Cerebellar nuclear complex (tissue), 1 donor: ENCODE measurements around the gene IQCH.

Source experiments
- DNase-seq, 2 experiments: peaks; one replicate each; lab custom pipeline; 2025; lab: John Stamatoyannopoulos, UW

The IQCH gene

DNA sequence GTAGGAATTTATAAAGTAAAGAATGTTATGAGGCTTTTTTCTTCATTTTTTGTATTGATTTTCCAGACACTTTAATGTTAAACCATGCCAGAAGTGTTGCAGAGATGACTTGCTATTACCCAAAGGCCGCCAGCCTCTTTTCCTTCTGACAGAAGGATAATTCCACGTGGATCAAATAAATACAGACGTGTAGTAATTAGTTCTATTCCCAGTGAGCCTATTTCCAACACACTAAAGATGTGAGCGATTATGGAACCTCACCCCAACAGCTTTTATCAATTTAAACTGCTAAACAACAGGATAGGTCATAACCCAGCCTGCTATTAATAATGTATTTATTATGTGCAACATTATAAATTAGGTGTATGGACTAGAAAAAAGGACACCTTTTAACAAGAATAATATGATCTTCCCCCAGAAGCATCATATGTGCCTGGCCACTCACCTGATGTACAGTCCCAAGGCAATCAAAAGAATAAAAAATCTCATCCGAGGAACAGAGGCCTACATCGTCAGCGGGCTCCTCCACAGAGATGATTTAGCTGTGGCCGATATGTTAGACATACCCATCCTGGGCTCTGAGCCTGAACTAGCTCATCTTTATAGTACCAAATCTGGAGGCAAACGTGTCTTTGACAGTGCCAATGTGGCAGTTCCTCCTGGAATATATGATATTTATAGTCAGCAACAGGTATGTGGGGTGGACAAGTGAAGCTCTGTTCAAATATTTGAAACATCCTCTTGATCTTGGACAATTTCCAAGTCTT lies 140.5 kb downstream of the IQCH start:
- DNase-seq, result no peak

DNA sequence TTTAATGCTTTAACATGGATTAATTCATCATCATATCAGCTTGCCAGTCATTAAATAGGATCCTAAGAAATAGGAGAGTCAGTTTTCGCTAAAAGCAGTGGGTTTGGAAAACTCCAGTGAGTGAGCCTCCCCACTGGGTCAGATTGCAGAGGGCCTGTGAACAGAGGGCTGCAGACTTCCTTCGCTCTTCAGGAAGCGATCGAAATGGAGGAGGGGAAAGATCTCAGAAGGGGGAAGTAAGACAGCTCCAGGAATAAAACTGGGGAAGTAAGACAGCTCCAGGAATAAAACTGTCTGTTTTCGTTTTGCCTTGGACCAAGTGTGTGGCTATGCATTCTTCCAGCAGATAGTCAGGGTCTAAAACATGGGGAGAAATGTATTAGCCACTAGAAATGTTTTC lies 141.5 kb downstream of the IQCH start:
- no peak for DNase-seq

DNA sequence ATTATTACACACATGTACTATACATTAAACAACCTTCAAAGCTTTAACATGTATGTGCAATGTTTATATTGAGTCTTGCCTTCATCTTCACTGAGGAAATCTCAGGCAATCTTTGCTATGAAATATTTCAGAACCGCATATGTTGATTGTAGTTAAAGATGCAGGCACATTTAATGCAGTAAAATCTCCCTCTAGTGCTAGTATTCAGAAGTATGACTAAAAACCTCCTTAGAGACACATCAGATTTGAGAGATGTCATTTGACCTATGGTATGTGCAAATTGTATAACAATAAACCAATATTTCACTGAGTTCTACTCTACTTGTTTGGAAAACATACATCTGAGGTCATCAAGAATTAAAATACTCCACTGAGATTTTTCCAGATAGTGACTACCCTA lies 142.6 kb downstream of the IQCH start:
- DNase-seq, result no peak

DNA sequence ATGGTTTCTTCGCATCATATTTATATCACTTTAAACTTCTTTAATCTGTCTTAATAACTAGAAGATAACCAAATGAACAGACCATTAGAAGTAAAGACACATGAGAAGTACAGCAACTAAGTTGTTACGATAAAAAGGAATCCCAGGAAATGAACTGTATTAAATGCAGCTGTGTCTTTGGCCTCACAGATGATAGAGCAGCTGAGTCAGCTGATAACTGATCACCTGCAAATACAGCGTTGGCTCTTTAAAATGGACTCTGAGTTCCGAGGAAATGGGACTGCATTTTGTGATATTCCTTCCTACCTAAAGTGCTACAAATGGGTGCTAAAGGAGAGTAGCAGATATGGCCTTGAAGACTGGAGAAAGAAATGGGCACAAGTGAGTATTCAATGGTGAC lies 145.3 kb downstream of the IQCH start:
- no peak for DNase-seq

DNA sequence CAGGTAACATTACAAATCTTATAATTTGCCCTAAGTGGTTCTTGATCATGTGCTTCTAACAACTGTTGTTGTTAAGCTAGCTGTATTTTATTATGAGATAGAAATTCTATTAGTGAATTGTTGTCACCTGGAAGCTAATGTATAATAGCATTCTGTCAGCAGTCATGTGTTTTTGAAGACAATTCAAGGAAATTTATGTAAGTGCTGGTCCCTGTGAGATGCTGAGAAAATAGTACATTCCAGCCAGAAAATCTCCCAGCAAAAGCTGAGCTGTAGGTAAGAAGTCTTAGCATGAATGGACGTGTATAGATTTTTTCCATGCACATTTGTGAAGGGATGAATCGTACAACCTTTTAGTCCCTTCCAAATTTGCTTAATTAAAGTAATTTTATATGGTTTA lies 146.3 kb downstream of the IQCH start:
- DNase-seq, result no peak

DNA sequence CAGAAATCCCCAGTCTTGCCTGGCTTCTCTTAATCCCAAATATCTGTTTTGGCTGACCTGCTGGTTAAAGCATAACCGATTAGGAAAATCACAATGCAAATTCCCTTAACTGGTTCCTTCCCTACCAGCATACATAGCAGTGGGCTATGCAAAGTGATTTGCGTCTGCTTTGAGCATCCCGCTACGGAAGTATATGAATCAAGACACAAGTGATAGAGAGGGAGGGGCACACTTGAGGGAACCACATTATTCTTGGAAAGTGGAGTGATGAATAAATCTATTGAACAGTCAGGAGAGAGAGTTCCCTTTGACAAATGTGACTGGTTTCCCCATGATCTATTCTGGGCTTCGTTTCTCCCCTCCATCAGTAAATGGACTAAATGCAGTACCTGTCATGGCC lies 146.8 kb downstream of the IQCH start:
- DNase-seq, result no peak

DNA sequence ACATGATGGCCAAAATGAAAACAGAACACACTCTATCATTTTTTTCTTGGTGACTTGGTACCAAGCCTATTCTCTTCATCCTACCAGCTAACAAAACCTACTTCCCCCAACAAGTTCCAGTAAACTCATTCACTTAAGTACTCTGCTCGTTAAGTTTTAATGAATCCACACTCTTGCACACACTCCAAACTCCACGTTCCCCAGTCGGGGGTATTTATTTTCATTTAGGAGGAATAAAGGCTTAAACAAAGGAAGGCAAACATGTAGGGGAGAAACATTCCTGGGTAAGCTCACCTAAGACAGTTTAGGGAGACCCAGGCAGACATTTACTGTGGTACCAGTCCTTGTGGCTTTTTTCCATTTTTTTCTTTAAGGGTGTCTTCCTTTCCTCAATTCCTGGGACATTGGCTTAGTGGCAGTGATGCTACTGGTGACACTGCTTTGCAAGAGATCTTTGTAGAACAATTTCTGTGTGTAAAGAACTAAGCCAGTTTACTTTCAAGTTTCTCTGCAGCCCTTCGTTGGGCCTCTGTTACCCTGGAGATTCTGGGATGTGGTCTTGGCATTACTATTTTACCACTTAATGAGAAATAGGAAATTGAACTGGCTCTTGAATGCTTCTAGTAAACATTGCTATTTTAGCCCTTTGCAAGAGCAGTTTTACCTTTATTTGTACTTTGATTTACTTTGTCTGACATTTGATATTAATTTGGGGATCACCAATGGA lies 149.0 kb downstream of the IQCH start:
- DNase-seq, result no peak

DNA sequence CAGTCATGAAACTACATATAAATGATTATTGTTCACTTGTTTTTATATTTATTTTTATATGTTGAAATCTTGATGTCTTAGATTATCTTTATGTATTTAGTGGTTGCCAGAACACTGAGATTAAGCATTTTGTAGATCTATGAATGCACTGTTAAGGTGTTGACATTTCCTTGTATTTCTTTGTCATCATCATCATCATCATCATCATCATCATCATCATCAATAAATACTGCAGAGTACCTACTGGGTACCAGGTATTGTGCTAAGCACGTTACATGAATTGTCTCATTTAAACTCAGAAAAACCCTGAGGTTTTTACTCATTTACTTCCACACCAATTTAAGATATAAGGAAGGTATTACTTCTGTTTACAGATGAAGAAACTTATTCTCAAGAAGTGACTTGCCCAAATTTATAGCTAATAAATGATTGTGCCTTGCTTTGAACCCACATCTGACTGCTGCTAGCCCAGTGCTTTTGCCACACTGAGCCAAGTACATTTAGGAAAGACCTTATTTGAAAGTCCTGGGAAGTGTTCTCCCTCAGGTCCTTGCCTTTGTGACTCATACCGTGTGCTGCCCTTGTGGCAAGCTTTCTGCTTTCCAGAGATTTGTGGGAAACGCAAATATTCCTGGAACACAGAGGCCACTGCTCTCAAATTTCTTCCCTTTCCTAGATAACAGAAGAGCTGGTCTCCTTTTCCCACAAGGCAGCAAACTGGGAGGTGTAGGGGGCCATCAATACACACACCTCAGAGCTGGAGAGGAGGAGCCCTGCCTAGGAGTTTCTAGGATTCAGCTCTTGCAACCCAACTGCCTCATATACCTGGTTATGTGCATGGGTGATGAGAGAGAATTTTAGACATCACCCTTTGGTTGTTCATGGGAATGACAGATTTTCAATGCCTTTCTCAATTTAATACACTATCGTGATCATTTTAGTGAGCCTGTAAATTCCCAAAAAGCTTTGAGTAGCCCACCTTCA lies 150.9 kb downstream of the IQCH start:
- no peak for DNase-seq

DNA sequence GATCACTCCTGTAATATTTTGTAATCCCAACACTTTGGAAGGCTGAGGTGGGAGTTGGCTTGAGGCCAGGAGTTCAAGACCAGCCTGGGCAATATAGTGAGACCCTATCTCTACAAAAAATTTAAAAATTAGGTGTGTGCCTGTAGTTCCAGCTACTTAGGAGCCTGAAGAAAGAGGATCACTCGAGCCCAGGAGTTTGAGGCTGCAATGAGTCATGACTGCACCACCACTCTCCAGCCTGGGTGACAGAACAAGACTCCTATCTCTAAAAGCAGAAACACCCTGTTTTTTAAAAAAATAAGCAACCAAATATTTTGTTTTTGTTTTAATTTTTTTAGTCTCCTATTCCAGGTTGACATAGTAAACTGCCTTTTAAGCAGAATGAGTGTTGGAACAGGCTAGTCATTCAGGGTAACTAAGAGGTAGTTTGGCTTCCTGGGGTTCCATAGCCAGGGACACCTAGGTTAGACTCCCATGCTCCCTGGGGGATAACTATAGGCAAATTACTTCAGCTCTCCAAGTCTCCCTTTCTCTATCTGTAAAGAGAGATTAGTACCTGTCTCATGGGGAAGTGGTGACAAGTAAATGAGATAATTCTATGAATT lies 151.8 kb downstream of the IQCH start:
- no peak for DNase-seq

DNA sequence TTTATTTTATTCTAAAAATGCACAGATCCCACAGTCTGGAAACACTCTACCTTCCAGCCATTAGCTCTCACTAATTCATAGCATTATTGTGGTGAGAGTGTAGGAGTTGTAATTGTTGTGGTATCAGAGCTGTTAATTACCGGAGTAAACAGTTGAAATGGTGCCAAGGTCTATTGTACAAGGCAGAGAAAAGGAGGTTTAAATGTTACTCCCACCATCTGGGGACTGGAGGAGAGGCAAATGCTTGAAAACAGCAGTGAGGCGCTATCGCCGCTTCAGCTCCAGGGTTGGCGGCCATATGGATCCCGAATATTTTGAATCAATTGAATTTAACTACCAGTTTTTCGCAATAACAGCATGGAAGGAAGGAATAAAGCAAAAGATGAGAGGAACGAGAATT lies 153.2 kb downstream of the IQCH start:
- no peak for DNase-seq

DNA sequence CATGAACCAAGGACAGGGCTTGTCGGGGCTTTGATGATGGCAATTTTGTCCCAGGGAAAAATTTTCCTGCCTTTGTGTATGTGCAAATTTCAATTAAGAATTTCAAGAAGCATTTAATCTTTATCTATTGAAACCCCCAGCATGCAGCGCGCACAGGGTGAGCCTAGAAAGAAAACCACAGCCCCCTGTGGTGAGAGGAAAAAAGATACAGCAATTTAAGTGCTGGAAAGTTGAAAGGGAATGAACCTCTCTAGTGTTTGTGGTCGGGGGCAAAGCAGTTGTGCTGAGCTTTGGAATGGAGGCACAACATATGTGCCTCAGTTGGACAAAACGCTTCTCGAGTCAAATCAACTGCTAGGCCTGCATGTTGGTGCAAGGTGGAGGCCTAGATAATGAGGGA lies 154.6 kb downstream of the IQCH start:
- no peak for DNase-seq

DNA sequence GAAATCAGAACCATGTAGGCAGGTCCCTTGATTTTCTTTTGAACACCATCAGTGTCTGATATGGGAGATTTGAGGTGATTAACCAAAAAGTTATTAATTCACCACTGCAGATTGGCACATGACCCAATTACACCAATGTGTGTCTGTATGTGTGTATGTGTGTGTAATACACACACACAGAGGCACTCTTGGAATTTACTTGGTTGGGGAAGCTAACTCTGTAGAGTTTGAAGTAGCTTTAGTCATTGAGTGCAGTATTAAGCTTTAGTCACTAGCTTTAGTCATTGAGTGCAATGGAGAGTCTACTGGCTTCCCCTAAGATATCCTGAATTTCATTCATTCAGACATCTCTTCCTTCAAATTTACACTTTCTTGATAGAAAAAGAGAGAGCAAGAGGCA lies 156.9 kb downstream of the IQCH start:
- no peak for DNase-seq

DNA sequence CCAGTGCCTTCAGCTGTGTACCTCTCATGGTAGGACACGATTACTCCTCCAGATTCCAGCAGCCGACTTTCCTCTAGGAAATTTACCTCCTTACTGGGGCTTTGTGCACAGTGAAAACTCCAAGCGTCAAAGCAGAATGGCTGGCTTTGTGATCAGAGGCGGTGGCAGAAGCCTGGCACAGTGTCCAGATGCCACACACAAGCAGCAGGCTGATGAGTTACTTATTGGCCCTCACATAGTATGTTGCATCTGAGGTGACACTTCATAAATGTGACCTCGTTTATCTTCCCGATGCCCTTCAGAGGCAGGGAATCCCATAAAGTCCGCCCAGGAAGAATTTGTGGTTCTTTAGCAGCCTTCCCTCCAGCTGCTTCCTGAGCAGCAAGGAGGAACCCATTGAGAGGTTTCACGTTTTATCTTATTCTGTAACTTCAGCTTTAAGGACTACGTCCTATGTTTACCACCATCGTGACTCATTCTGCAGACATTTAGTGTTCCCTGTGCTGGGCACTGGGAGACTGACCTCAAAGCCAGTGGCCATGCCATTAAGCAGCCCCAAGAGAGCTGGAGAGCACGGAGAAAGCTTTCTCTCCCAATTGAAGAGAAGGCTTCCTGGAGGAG lies 159.3 kb downstream of the IQCH start:
- DNase-seq, result no peak

DNA sequence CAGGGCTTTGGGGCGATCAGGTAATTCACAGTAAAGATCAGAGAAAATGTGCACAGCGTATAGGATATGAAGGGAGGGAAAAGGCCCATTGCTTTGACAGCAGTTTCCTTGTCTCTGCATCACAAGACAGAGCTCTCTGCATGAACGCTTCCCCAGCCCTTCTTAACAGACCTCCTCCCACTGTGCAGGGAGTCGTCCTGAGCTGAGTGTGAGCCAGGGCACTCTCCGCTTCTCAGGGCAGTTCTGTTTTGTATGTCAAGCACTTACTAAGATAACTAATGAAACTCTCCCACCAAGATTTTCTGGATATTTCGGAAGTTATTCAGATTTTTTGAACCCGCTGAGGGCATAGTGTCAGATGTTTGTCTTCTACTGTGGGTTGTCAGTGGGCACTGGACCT lies 160.6 kb downstream of the IQCH start:
- no peak for DNase-seq

DNA sequence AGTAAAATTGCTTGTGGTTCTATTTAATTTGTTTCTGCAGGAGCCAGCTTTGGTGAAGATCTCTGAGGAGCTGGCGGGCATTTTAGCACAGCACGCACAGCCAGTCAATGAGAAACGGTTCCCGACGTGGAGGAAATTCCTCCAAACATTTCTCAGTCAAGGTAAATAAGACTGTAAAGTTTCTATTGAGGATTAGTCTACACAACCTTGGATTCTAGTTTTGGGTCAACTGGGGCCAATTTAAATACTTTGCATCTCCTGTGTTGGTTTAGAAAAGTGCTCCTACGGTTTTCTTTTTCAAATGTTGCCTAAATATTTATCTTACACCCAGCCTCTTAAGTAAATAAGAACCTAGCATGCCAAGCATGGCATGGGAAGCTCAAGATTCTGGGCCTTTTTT lies 162.3 kb downstream of the IQCH start:
- no peak for DNase-seq

DNA sequence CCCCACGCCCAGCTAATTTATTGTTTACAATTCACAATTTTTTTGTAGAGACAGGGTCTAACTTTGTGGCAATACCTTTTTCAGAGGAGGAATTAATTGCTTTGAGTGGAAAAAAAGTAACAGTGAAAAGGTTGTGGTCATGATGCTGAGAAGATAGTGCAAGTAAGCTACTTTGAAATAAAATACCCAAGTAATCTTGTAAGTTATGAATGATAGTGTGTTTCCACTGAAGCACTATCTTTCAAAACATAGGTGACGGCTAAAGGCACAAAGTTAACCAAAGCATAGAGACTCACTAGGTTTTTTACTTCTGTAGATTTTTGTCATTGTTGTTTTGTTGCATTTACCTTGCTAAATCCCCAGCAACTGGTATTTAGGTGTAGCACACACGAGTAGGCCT lies 165.1 kb downstream of the IQCH start:
- no peak for DNase-seq

DNA sequence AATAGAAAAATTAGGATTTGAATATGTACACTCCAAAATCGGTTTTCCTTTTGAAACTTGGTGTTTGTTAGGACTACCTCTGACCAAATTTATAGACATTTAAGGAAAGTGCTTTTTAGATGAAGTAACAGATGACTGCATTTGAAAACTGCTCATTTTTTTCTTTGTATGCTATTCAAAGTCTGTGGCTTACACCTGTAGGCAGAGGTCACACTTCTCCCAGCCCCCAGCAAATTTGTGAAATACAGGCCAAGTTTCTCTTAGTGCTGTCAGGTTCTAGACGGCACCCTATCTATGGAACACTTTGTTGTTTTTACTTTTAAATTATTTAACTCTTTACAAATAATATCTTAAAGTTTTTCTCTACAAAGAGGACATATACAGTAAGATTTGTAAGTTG lies 165.6 kb downstream of the IQCH start:
- no peak for DNase-seq

DNA sequence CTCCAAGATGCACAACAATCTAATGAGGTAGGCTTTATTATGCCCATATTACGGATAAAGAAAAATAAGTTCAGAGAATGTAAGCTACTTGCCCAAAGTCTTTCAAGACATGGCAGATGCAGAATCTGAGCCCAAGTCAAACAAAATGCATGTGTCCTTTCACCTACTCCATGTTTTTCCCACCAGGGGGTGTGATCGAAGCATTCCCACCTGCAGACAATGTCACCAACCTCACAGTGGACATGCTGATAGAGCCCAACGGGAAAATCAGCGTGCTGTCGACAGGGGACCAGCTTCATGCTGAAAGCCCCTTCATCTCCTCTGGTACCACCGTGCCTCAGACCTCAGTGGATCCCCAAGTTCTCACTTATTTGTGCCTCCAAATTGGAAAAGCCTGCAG lies 166.5 kb downstream of the IQCH start:
- DNase-seq, result no peak

DNA sequence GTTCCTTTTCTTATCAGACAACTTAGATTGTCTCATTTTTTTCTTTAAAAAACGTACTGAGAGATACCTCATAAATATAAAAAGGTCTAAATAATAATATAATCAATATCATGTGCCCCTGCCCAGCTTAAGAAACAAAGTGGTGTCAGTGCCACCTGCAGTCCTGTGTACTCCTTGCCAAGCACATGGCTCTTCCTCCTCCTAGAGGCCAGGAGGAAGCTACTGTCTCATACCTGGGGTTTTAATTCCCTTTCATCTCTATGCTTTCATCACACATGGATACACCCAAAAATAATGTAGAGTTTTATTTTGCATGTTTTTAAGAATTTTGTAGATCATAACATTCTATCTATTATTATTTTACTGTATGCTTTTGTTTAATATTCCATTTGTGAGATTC lies 167.7 kb downstream of the IQCH start:
- DNase-seq, result no peak

DNA sequence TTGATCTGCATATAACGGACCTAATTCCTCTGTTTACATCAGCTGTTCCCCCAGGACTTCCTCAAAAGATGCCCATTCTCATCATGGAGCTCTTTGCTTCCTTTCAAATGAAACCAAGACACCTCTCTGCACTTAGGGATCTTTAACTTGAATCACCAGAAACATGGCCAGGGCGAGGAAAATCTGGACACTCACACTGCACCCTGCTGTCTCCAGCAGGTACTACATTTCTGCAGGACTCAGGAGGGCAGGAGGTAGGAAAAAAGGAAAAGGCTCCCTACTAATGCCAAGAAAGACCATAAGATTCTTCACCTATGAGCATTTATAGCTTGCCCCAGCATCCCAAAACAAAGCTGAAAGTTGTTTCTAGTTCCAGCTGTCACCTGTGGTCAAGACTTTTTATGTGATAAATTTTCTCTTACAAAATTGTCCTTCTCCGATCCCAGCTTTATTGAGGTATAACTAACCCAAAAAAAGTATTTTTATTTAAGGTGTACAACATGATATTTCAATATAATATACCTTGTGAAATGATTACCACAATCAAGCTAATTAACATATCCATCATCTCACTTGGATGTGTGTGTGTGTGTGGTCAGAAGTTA lies 179.0 kb downstream of the IQCH start:
- no peak for DNase-seq
